Fibroblast of skin of right quadriceps (primary cell): ENCODE results near the gene PPP2R5B.

Experiments
- DNase-seq: peaks from one replicate; pipeline ENCODE4 v3.0.0-alpha.2; 2013

Gene PPP2R5B

GRCh38 chr11:64890522-64890939 is 34.0 kb upstream of the PPP2R5B start:
- DNase-seq, result no peak

GRCh38 chr11:64891215-64891848 is 33.2 kb upstream of the PPP2R5B start:
- no peak for DNase-seq

- no peak for DNase-seq
Observed at GRCh38 chr11:64891880-64892279, 32.6 kb upstream of the PPP2R5B start.

- no peak for DNase-seq
Observed at GRCh38 chr11:64892411-64892831, 32.1 kb upstream of the PPP2R5B start.

GRCh38 chr11:64892838-64893193 is 31.7 kb upstream of the PPP2R5B start:
- DNase-seq, result no peak

GRCh38 chr11:64893194-64894069 is 31.1 kb upstream of the PPP2R5B start:
- DNase-seq, result no peak

GRCh38 chr11:64894070-64894811 is 30.2 kb upstream of the PPP2R5B start:
- DNase-seq, result peak; percentile 53

GRCh38 chr11:64894812-64895452 is 29.6 kb upstream of the PPP2R5B start:
- no peak for DNase-seq

- DNase-seq, result no peak
Observed at GRCh38 chr11:64896448-64897022, 28.0 kb upstream of the PPP2R5B start.

- DNase-seq, result no peak
Observed at GRCh38 chr11:64897381-64898075, 27.0 kb upstream of the PPP2R5B start.

- DNase-seq, result no peak
Observed at GRCh38 chr11:64898076-64898445, 26.4 kb upstream of the PPP2R5B start.

- no peak for DNase-seq
Observed at GRCh38 chr11:64898541-64898940, 25.9 kb upstream of the PPP2R5B start.

GRCh38 chr11:64900263-64900678 is 24.2 kb upstream of the PPP2R5B start:
- no peak for DNase-seq

GRCh38 chr11:64900774-64901173 is 23.7 kb upstream of the PPP2R5B start:
- DNase-seq, result no peak

GRCh38 chr11:64902102-64902900 is 22.2 kb upstream of the PPP2R5B start:
- DNase-seq, result no peak

- no peak for DNase-seq
Observed at GRCh38 chr11:64903291-64903833, 21.1 kb upstream of the PPP2R5B start.

GRCh38 chr11:64905516-64906313 is 18.8 kb upstream of the PPP2R5B start:
- no peak for DNase-seq

GRCh38 chr11:64906314-64906635 is 18.2 kb upstream of the PPP2R5B start:
- no peak for DNase-seq

GRCh38 chr11:64908766-64909165 is 15.7 kb upstream of the PPP2R5B start:
- DNase-seq, result no peak

- DNase-seq, result no peak
Observed at GRCh38 chr11:64909653-64910343, 14.7 kb upstream of the PPP2R5B start.
